Activated CD8-positive, alpha-beta memory T cell treated with anti-CD3 and anti-CD28 coated beads for 1 hour (primary cell): Measurements from ENCODE around the gene UTS2R.
"Not testable (repeated sequence)": the region's sequence is repeated elsewhere in the genome, so short reads cannot be mapped to it uniquely, and the experiment has no call there.

Experiments used
- DNase-seq, 2 donors: peaks; one replicate each; pipeline ENCODE4 v3.0.0-alpha.2; 2020; ENCODE audit warnings: low read depth in 1 of 2; ENCODE audit errors: extremely low read depth in 1 of 2

UTS2R gene

DNA sequence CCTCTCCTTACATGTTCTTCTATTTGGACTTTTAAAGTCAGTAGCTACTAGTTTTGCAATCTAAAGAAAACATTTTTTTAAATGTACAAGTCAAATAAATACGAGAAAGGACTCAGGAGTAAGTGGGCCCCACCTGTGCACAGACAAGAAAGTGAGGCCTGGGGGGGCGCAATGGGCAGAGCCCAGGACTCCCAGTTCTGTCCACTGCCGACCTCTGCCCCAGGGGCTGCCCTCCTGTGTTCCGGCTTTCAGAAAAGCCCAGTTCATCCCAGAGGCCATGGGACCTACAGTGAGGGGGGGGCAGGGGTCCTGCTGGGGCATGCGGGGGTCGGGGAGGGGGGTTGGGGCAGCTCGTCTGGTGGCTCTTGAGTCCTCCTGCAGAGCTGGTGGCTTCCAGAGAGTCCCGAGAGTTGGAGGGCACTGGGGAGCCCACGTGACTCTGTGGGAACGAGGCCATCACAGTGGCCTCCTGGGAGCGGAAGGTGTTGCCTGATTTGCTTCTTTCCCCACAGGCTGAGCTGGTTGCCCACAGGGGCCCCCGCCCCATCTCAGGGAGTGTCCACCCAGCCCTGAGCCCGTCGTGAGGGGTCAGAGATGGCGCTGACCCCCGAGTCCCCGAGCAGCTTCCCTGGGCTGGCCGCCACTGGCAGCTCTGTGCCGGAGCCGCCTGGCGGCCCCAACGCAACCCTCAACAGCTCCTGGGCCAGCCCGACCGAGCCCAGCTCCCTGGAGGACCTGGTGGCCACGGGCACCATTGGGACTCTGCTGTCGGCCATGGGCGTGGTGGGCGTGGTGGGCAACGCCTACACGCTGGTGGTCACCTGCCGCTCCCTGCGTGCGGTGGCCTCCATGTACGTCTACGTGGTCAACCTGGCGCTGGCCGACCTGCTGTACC, 2.4 kb downstream of the UTS2R start:
- DNase-seq: no peak

DNA sequence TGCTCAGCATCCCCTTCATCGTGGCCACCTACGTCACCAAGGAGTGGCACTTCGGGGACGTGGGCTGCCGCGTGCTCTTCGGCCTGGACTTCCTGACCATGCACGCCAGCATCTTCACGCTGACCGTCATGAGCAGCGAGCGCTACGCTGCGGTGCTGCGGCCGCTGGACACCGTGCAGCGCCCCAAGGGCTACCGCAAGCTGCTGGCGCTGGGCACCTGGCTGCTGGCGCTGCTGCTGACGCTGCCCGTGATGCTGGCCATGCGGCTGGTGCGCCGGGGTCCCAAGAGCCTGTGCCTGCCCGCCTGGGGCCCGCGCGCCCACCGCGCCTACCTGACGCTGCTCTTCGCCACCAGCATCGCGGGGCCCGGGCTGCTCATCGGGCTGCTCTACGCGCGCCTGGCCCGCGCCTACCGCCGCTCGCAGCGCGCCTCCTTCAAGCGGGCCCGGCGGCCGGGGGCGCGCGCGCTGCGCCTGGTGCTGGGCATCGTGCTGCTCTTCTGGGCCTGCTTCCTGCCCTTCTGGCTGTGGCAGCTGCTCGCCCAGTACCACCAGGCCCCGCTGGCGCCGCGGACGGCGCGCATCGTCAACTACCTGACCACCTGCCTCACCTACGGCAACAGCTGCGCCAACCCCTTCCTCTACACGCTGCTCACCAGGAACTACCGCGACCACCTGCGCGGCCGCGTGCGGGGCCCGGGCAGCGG, 3.2 kb downstream of the UTS2R start:
- no peak for DNase-seq

DNA sequence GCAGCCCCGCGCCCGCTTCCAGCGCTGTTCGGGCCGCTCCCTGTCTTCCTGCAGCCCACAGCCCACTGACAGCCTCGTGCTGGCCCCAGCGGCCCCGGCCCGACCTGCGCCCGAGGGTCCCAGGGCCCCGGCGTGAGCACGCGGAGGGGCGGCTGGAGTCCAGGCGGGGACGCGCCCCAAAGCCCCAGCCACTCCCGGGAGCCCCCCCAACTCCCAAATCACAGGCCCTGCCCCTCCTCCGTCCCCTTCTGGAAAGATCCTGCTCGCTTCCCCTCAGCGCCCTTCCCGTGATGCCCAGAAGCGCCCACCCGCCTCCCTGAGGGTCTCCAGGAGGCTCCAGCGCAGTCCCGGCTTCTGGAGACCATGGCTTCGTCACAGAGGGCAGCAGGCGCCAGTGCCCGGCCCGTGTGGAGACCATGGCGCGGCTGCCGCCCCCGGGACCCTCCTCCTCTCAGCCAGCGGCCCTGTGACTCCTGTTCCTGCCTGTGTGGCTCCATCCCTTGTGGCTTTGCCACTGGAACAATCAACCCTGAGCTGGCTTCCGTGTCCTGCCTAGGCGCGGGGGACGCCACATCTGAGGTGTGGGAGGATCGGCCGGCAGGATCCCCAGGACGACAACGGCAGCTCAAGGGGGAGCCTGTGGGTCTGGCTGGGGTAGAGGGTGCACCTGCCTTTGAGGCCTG, 3.9 kb downstream of the UTS2R start:
- no peak for DNase-seq

DNA sequence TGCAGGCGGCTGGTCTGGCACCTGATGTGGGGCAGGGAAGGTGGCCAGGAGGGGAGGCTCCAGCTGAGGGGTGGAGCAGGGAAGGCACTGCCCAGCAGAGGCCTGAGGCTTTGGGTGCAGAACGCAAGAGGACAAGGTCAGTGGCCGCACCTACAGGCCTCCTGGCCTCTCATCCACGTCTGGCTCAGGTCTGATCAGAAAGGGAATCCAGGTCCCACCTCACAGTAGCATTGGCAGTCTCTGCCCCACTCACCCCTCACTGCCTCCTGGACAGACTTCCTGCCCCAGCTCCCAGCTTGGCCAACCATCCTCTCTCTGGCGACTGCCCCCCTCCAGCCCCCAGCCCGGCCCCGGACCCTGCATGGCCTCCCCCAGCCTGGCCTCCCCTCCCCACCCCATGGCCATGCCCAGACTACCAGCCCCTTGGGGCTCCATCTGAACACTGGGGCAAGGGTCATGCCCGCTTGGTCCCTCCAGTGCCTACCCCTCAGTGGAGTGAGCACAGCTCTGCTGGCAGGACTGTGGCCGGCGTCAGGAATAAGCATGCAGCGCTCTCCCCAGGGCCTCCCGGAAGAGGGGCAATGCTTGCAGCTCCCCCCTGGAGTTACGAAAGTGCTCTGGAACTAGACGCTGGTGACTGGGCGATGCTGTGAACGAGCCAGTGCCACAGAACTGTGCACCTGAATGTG, 4.6 kb downstream of the UTS2R start:
- DNase-seq: no peak

DNA sequence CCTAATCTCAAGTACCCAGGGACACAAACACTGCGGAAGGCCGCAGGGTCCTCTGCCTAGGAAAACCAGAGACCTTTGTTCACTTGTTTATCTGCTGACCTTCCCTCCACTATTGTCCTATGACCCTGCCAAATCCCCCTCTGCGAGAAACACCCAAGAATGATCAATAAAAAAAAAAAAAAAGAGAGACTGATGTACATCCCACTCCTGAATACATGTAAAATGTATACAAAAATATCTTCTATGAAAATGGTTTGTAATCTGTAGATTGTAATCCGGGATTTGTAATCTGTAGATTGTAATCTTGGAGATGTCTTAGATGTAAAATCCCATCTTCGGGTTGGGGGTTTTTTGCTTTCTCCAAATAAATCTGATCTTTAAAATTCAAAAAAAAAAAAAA, 5.7 kb downstream of the UTS2R start:
- DNase-seq: not testable (repeated sequence)

DNA sequence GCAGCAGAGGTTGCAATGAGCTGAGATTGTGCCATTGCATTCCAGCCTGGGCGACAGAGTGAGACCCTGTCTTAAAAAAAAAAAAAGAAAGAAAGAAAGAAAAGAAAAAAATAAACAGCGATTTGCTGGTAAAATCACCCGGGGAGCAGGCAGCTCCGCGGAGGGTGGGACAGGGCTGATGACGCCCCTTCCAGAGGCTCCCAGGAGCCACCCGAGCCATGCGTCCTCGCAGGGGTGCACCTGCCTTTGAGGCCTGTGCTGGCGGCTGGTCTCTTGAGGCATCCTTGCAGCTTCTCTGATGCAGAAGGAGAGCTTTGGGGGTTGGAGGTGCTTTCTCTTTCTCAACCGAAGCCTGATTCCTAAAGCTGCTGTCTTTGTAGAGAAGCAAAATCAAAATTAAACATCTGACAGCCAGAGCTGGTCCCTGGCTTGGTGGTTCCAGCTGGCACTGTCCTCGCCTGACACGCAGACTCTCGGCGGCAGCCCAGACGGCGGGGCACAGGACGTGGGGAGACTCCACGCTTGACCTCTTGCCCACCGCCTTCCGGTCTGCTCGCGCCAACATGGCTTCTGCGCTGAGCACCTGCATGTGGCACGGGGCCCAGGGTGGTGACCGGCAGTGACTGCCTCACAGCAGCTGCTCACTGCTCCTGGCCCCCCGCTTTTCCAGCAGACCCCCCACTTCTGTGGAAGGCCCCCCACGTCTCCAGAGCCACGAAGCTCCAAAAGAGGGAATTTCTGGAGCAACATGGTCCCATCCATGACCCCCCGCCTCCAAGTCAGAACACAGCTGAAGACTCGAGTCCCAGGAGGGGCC, 6.6 kb downstream of the UTS2R start:
- no peak for DNase-seq

DNA sequence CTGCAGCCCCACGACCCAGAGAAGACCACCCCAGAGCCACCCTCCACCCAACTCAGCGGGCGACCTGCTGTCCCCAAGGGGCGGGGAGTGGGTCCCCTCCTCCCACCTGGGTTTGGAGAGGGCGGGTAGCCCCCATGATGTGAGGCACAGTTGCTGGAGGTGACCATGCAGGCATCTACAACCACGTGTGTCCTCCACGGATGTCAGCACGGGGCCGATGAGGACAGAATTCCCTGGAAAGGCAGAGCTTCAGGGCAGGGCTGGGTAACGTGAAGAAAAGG, 7.1 kb downstream of the UTS2R start:
- DNase-seq: no peak

DNA sequence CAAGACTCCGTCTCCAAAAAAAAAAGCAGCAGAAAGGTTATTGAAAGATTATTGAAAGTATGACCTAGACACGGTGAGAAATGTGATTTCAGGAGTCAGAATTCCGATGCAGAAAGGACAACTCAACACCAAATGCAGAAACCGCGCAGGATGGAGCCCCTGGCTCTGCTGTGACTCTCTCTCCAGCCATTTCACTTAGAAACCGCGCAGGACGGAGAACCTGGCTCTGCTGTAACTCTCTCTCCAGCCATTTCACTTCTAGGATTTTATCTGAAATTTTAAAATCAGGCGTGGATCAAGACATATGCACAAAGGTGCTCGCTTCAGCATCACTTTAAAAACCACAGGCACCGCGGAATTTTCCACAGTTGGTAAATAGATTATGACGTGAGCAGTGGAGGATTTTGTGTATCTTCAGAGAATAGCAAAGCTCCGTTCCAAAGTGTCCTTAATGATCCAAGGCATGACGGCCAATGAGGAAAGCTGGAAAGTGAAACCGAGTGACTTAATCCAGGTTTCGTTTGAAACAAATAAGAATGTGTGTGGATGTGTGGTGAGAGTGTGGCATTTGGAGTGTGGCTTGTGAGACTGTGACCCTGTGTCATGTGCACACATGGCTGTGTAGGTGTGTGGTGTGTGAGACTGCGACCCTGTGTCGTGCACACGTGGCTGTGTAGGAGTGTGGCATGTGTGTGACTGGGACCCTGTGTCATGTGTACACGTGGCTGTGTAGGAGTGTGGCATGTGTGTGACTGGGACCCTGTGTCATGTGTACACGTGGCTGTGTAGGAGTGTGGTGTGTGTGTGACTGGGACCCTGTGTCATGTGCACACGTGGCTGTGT, 9.5 kb downstream of the UTS2R start:
- no peak for DNase-seq

DNA sequence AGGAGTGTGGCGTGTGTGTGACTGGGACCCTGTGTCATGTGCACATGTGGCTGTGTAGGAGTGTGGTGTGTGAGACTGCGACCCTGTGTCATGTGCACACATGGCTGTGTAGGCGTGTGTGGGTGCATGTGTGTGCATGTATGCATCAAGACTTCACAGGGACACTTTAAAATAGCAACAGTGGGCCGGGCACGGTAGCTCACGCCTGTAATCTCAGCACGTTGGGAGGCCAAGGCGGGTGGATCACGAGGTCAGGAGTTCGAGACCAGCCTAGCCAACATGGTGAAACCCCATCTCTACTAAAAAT, 10.1 kb downstream of the UTS2R start:
- not testable (repeated sequence) for DNase-seq

DNA sequence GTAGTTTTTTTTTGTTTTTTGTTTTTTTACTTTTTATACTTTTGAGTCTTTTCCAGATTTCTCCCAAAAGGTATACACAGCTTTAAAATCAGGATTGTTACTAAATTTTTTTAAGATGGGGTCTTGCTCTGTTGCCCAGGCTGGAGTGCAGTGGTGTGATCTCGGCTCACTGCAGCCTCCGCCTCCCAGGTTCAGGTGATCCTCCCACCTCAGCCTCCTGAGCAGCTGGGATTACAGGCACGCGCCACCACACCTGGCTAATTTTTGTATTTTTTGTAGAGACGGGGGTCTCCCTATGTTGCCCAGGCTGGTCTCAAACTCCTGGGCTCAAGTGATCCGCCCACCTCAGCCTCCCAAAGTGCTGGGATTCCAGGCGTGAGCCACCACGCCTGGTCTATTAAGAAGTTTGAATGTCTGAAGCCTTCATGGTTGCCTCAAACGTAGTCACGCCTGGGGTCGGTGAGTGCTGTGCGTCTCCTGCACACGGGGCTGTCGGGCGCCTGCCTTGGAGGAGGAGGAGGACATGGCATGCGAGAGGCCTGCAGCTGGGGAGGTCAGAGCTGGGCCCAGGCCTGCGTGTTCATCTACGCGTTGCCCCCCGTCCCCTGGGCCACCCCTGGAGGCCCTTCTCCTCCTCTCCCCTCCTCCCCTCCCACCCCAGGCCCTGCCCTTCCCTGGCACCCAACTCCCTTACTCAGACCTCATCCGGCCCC, 10.8 kb downstream of the UTS2R start:
- not testable (repeated sequence) for DNase-seq

DNA sequence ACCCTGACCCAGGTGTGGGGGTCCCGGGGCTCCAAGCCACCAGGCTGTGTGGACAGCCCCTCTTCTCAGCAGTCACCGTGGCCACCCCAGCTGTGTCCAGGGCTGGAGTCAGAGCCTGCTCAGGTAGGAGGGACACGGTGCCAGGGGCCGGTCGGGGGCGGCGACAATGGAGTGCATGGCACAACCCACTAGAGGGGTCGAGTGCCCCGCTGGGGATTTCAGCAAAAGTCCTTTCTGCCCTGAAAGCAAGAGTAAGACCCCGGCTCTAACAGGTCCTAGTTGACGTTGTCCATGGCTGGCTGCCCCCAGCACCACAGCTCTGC, 11.3 kb downstream of the UTS2R start:
- DNase-seq: no peak

DNA sequence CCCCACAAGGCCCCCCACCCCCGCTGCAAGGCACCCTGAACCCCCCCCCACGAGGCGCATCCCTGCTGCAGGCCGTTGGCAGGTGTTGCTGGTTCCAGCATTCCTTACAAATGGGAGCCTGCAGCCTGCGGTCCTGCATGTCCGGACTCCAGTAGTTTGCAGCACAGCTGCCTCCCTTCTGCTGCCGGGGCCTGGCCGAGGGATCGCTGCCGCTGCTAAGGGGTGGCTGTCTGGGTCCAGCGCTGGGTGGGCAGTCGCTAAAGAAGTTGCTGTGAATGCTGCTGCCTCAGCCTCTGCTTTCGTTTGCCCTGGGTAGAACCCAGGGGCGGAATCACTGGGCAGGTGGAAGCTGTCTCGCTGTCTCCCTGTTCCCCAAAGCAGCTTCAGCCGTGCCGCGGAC, 11.8 kb downstream of the UTS2R start:
- DNase-seq: no peak

DNA sequence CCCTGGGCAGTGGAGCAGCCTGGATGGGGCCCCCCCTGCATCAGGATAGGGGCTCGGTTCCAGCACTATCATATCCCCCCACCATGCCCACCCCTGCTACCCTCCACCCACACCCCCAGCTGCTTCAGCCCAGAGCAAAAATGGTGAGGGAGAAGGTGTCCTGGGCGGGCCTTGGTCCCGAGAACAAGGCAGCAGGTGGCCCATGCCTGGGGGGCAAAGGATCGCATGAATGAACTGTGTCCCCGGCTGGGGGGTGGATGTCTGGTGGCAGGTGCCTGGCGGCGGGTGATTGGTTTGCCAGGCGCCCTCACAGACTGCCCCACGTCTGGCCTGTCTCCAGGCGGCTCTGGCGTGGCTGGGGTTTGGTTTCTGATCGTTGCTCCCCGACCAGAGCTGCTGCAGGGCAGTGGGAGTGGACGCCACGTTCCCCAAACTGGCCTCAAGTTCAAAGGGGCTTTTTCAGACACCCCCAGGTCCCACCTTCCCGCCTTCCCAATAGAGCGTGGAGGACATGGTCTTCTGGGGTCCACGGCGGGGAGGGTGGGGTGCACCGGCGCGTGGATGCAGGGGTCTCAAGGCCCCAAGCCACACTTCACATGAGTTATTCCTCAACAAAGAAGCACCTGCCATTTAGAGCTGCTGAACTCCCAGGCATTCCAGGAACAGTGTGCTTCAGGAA, 12.6 kb downstream of the UTS2R start:
- DNase-seq: no peak

DNA sequence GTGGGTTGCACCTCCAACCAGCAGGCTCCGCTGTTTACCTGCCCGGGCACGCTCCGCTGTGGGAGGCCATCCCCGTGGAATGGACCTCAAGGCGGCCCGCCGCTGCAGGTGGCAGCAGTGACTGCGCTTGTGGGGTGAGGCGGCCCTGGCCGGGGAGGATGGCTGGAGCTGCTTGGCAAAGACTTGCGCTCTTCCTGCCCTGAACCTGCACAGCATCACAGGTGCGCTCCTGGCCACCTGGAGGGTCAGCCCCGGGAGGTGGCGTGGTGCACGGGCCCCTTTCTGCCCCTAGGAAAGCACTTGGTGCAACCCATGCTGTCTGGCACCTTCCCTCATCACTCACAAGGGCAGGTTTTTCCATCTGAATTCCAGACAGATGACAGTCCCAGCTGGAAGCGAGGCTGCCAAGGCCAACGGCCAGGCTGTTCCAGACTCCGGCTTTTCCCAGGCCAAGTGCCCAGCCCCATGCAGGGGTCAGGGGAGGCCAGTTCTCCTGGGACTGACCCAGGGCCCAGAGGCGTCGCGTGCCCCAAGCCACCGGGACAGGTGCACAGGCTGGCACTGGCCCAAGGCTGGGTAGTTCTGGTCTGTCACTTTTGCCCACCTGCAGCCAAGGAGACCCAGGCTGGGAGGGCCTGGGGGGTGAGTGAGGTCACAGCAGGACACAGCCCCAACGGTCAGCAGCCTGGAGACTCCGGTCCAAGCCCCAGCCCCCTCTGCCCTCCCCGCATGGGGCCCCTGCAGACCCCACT, 13.3 kb downstream of the UTS2R start:
- DNase-seq: no peak

DNA sequence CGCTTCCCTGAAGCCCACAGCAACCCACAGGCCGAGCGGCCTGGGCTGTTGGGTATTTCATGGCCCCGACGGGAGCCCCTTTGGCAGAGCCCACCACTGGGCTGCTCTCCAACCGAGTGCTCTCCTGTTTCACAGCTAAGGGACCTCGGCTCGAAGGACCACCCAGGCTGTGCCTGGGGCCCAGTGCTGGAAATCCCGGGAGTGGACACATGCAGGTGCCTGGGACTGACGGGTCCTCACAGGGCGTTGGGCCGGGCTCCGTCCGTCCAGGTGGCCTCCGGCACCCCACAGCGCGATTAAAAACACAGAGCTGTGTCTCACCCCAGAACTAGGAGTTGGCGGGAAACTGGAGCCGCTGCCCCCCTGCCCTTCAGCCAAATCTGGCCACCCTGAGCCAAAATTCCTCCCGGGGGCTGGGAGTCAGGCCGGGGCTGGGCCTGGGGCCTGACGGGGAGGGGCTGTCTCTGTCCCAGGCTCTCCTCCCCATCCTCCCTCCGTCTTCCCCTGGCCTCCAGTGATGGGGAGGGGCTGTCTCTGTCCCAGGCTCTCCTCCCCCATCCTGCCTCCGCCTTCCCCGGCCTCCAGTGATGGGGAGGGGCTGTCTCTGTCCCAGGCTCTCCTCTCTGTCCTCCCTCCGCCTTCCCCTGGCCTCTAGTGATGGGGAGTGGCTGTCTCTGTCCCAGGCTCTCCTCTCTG, 14.1 kb downstream of the UTS2R start:
- no peak for DNase-seq

DNA sequence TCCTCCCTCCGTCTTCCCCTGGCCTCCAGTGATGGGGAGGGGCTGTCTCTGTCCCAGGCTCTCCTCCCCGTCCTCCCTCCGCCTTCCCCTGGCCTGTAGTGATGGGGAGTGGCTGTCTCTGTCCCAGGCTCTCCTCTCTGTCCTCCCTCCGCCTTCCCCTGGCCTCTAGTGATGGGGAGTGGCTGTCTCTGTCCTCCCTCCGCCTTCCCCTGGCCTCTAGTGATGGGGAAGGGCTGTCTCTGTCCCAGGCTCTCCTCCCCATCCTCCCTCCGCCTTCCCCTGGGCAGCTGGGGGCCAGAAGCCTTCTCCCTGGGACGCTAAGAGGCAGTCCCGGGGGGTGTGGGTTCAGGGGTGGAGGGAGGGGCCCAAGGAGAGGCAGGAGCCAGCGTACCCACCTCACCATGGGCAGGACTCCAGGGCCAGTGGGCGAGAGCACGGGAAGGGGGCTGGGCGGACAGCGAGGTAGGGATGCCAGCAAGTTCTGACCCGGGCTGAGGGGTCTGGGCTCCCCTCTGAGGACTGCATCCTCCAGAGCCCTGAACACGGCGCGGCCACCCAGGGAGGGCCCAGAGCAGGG, 14.8 kb downstream of the UTS2R start:
- no peak for DNase-seq
